Fibroblast of skin of abdomen (primary cell): ENCODE measurements around the gene ZNF101. TPM values are rescaled to one million over a fixed set of nuclear protein-coding genes. Genes with fewer than 3 reads are reported as not detected.

Experiments
- DNase-seq: peaks from one replicate; pipeline ENCODE4 v3.0.0-alpha.2; 2013
- polyA plus RNA-seq, 2 experiments: library from polyadenylated mRNA; unstranded; fragments of 120-200 nt; gene quantifications; one replicate each; pipeline ENCODE4 v1.2.1, GENCODE V29; 2013; ENCODE audit not compliant: insufficient read length in 2 of 2

The ZNF101 gene
- 3.6 TPM for polyA plus RNA-seq (2013, experiment 1 of 2; ENCODE audit: insufficient read length)
- 4.7 TPM for polyA plus RNA-seq (2013, experiment 2 of 2; ENCODE audit: insufficient read length)

DNA sequence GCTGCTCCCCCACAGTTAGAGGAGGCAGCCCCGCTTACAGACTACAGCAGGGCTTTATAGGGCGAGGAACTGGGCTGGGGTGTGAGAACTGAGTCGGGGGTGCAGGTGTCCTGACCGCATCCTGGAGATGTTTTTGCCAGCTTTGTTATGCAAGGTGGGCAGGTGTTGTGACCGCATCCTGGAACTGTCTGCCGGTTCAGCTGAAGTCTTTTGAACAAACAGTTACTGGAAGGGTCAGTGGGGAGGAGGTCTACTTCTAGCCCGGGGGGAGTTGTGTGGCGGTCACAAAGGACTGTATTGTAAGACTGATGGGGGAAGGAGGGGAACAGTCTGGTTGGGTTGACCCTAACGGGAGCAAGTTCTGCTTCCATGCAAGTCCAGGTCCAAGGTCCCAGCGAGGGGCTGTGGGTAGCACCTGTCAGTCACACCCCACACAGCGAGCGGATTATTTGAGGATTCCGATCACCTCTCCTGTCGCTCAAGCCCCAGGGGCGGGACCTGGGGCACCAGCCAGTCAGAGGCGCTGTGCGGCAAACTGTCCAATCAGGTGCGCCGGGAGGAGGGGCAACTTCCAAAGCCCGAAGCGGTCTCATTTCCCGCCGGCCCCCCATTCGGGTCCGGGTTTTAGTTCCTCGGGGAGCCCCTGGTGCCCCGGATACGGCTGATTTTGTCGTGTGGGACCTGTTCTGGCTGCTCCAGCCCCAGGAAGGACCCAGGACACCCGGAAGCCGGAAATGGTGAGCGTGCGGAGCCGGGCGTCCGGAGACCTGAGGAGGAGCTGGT is at the start of gene ZNF101:
Gene ZNF101, plus strand, starts transcription at position 610 of the 783 bp plus-strand sequence. Its CDS starts 125 bp downstream, at position 735.
- DNase-seq, result peak; percentile 89

DNA sequence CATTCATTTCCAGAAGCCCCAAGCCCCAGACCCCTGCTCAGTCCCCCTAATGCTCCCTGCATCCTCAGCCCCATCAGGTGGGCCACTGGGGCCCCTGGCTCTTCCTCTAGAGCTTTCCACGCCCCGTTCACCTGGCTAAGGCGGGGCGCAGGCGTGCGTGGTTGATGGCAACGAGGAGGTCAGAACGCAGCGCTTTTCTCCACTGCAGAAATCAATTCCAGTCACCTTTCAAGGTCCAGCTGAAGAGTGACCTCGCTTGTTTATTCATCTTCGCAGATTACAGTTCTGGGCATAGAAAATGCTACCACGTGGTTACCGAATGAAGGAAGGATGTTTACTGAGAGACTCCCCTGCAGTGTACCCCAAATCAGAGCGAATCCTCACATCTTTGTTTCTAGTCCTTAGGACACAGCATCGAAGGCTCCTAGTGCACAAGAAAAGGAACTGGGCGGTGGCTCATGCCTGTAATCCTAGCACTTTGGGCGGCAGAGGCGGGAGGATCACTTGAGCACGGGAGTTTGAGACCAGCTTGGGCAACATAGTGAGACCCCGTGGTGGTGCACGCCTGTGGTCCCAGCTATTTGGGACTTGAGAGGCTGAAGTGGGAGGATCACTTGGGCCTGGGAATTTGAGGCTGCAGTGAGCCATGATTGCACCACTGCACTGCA is 49.3 kb upstream of the ZNF101 start:
- no peak for DNase-seq

DNA sequence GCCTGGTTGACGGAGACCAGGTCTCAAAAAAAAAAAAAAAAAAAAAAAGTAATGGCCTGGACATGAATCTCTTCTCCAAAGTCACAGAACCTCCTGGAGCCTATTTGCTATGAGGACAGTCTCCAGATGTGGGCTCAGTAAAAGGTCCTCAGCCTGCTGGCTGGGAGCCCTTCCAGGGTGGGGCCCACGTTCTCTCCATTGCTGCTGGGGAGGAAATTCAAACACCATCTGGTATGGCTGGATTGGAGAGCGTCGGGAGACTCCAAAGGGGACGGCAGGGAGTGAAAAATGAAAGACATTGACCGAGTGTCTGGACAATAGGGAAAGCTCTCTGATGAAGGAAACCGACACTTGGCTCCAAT is 48.8 kb upstream of the ZNF101 start:
- DNase-seq, result no peak

DNA sequence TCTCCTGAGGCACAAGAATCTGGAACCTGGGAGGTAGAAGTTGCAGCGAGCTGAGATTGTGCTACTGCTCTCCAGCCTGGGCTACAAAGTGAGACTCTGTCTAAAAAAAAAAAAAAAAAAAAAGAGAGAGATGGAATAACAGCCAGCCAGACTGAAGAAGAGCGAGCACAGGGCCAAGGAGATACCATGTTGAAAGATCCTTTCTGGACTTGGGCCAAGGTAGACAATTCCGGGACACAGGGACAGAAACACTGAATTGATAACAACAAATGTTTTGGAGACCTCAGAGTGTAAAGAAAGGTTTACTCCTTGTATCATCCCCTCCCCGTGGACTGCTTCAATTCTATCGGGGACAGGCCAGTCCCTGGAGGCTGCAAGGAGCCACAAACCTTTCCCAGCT is 45.3 kb upstream of the ZNF101 start:
- no peak for DNase-seq

GRCh38 chr19:19624032-19624570 is 44.5 kb upstream of the ZNF101 start:
- no peak for DNase-seq

- no peak for DNase-seq
Observed at GRCh38 chr19:19626516-19627472, 41.8 kb upstream of the ZNF101 start.

- peak; percentile 9 for DNase-seq
Observed at GRCh38 chr19:19627621-19628500, 40.8 kb upstream of the ZNF101 start, which contains the start of gene LPAR2. Gene LPAR2 (minus strand): TSS chr19:19628220. CDS start chr19:19627275, 945 bp downstream.

DNA sequence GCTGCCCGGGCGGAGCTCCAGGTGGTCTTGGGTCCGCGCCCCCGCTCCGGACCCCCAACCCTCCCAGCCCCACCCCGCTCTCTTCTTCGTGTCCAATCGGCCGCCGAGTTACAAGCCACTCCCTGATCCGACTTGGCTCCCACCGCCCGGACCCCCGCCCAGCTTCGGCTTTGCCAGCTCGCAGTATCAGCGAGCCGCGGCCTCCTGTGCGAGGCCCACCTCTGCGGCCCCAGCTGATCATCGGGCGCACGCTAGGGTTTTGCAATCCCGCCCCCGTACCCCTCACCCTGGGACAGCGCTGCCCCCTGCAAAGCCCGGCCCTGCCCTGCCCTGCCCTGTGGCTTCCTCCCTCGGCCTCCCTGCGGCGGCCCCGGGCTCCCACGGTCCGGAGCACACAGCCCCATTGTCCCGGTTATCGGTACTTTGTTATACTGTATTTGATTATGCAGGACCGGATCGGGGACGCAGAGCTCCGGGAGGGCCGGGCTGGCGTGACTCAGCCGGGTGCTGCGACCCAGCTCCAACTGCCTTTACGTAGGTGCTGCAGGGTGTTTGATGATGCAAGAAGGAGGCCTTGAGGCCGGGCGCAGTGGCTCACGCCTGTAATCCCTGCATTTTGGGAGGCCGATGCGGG is 40.0 kb upstream of the ZNF101 start:
- DNase-seq, result peak; percentile 62

DNA sequence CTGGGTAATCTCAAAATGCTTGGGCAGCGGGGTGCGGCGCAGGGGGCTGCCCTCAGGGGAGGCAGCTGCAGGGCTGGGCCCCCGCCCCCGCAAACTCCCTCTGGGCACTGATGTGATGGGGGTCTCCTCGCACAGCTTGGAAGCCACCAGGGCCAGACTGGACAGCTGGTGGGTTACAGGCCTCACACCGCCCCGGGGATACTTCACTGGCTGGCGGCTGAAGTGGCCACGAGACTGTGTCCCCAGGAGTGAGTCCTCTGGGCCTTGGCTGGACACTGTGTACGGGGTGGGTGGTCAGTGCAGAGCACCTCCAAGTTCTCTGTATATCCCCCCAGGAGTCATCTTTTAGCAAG is 38.6 kb upstream of the ZNF101 start:
- DNase-seq, result no peak

DNA sequence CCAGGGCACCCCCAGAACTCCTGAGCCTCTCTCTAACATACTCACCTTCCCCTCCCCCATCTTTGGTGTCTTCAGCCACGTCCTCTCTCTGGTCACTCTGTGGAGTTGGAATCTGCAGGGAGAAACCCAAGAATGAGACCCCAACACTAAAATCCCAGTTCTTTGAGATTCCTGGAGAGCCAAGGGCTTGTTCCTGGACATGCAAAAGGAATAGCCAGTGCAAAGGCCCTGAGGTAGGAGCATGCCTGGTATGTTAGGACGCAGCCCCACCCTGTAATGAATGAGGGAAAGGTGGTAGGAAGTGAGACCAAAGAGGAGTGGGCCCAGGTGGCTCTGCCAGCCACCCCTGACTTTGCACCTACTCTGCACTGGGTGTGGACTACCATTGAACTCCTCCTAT is 38.2 kb upstream of the ZNF101 start:
- DNase-seq, result no peak

DNA sequence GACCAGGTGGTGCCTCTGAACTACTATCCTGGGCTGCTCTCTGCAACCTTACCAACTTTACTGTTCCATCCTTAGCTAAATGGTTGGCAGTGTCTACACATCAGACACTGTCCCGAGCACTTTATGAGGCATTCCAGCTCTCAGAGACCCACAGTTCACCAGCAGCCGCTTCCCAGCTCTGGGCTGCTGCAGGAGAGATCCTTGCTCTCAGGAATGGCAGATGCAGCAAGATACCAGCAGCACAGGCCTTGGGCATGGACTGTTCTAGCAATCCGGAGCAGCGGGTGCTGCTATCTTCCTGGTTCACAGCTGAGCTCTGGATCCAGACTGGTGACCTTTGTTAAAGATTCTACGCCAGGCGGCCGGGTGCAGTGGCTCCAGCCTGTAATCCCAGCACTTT is 37.3 kb upstream of the ZNF101 start:
- no peak for DNase-seq

GRCh38 chr19:19632661-19633060 is 36.0 kb upstream of the ZNF101 start:
- no peak for DNase-seq

DNA sequence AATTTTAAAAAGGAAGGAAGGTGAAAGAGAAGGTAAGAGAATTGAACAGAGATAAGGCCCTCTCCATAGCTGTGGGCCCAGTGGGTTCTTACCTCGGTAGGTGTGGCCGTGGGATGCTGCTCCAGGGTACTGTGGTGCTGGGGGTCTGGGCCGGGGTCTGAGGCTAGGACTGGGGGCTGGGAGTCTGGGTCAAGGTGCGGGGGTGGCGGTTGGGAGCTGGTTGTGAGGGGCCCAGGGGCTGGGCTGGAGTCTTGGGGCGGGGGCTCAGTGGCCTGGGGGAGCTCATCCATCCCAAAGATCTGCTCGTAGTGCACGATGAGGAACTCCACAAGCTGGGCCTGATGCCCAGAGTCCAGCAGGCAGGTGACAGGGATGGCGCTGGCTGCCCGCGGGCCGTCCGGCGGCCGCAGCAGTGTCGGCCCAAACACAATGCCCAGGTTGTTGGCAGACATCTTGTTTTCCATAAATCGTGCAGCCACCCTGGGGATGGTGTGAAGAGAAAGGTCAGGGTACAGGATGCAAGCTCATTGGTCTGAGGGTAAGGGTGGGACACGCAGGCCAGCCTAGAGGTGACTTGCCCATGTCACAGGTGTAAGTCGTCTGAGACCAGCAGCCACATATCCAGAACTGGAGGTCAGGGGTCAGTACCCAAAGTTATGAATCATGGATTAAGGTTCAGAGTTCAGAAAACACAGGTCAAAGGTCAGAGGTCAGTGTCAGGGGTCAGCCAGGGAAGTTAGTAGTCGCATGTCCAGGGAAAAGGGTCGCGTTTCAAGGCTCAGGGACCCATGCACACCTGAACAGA is 34.7 kb upstream of the ZNF101 start:
- DNase-seq, result no peak

- DNase-seq, result no peak
Observed at GRCh38 chr19:19634516-19635312, 33.9 kb upstream of the ZNF101 start.

GRCh38 chr19:19635313-19635702 is 33.3 kb upstream of the ZNF101 start:
- DNase-seq, result no peak

DNA sequence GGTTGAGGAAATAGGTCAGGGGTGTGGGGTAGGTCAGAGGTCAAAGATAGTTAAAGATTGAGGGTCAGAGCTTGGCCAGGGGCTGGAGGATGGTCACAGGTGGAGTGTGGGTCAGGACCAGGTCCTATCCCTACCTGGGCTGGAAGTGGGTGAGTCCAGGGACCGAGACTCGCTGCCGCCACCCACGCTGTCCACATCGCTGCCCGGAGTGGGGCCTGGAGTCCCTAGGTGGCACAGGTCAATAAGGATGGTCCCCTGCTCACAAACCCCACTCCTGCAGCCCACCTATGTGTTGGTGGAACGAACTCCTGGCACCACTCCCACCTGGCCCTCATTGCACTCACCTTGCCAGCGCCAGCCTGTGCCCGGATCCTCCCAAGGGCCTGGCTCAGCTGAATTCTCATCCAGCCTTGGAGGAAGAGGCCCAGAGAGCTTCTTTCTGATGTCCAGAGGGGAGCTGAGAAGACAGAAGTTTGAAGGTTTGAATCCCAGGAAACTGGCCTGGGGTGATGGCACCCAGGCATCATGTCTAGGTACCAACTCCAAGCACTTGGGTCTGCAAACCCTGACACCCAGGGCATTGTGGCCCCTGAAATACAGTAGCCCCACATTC is 32.0 kb upstream of the ZNF101 start:
- no peak for DNase-seq

DNA sequence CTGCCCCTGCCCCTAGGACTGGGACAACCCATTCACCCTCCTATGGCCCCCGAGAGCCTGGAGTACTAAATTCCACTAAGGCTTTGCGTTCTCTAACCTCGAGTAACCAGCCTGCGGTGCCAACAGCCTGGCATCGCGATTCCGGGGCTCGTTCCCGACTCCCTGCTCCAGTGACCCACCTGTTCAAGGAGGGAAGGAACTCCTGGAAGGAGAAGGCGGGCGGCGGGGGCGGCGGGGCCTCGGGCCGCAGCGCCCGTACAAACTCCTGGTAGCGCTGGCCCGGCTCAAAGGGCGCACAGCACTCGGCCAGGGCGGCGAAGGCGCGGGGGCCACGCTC is 31.5 kb upstream of the ZNF101 start:
- no peak for DNase-seq

GRCh38 chr19:19637523-19638251 is 31.0 kb upstream of the ZNF101 start:
- no peak for DNase-seq
